Daoy (cell line): ENCODE data around the gene CTDSP2. TPM values are rescaled to one million over a fixed set of nuclear protein-coding genes. Genes with fewer than 3 reads are reported as not detected.
A peak's percentile ranks its signal among the peaks of the same experiment; 100 is the strongest.
"Not testable (repeated sequence)": the region's sequence is repeated elsewhere in the genome, so short reads cannot be mapped to it uniquely, and the experiment has no call there.

Experiments used
- DNase-seq: peaks from one replicate; pipeline ENCODE4 v3.0.0-alpha.2; 2015; ENCODE audit warnings: low read depth
- total RNA-seq: library from RNA; depleted of rRNA; stranded (reverse); fragments of >200 nt; shearing (Covaris generic); gene quantifications from 2 replicates; pipeline ENCODE4 v1.2.3, GENCODE V29; 2014; rRNA removed

Gene CTDSP2, protein sequence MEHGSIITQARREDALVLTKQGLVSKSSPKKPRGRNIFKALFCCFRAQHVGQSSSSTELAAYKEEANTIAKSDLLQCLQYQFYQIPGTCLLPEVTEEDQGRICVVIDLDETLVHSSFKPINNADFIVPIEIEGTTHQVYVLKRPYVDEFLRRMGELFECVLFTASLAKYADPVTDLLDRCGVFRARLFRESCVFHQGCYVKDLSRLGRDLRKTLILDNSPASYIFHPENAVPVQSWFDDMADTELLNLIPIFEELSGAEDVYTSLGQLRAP
- total RNA-seq, result 26.3 and 28.2 TPM in 2 replicates

DNA sequence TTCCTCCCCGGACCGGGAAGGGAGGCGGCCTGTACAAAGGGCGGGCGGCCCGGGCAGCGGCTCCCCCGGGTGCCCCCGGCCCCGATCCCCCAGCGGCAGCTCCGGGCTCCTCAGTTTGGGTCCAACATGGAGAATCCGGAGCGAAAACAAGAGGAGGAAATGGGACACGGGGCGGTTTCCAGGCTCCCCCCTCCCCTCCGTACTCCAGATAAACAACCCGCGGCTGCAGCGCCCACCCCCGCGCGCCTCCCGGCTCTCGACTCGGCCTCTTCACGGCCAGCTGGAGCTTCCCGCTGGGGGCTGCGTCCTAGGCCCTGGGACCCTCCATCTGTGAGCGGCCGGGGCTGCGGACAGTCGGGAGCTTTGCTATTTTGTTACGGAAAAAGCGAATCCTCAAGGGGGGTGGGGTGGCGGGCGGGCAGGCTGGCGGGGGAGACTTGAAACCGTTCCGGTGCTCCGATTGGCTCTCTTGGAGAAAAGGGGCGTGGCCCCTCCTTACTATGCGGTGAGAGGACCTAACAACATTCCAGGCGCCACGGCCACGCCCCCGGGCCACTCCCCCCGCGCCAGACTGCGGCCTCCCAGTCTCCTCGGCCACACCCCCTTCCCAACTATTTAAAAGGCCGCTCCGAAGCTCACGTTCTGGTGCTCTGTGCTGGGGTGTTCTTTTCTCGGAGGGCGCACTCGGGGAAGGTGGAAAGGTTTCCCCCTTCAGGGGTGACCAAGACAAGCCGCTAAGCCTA lies at the start of gene CTDSP2:
Gene CTDSP2 (minus strand): TSS at position 153 of the 743 bp plus-strand sequence. CDS start 294 bp downstream, outside the sequence.
- DNase-seq, result peak; percentile 98

DNA sequence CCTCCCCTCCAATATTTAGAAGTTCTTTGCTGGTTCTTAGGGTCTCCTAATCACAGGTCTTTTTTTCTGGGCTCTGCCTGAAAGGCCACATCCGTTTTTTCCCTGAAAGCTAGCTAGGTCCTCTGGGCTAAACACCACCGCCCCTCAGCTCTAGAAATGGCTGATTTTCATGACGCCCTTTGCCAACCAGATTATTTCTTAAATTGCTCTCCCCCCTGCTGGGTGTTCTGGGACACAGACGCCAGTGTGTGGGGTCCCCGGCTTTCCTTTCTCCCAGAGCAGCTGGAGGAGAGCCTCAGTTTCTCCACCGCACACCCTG lies 49.5 kb upstream of the CTDSP2 start:
- no peak for DNase-seq

DNA sequence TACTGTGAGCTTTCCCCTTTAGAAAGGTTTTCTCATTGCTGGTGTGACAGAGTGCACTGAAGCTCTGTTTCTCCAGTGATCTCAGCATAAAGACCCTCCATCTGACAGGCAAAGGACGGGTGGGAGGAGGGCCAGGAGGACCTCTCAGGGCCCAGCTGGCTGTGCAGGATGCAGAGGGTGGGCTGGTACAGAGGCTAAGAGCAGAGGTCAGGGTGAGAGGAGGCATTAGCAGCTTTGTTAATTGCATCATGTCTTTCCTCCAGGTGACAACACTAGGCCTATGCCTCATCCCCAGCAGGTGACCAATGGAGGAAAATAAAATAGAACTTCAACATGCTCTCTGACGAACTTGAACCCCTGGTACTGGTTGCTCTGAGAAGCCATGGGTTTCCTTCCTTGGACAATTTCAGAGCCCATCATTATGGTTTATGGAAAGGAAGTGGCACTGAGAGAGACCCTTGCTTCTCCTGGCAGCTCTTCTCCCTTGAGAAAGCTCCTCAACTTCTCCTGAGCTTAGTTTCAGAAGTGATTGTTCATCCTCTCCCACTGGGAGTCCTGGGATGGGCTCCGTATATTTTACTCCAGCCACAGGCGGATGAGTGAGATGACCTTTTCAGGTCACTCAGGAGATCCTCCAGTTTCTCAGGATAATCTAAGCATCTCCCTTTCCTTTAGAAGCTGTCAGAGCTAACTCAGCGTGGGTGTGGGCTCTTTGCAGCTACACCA lies 49.0 kb upstream of the CTDSP2 start:
- DNase-seq, result no peak

DNA sequence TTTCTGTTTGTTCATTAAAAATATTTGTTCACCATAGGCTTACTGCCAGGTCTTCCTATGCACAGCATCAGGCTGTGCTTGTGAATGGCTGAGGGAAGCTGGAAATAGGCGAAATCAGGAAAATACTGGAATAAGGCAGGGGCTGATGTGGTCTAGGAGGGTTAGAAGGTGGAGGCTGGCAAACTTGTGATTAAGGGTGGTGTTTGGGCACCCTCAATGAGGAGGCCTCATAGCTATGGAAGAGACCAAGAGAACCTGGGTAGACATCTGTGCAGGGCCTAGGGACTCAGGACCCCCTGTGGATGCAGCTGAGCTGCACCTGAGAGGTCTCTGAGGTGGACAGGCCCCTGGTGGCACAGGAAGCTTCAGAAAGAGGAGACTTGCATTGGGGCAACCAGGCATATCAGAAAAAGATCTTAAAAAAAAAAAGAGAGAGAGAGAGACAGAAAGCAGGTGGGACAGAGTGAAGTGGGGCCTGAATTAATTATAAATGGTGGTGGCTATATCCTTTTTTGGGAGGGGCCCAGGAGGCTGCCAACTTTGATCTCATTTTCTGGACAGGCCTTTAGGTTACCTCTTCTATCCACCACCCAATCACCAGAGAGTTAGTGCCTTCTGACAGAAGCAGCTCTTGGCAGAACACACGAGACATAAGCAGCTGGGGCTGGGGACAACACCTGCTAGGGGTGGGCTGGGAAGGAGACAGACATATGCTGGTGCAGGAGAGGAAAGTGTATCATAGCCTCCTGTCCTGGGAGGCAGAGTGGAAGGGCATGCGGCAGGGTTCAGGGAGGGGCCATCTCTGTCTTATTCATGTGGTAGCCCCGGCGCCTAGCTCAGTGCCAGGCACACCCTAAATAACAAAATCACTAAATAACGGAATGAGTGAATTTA lies 48.1 kb upstream of the CTDSP2 start:
- DNase-seq, result no peak

DNA sequence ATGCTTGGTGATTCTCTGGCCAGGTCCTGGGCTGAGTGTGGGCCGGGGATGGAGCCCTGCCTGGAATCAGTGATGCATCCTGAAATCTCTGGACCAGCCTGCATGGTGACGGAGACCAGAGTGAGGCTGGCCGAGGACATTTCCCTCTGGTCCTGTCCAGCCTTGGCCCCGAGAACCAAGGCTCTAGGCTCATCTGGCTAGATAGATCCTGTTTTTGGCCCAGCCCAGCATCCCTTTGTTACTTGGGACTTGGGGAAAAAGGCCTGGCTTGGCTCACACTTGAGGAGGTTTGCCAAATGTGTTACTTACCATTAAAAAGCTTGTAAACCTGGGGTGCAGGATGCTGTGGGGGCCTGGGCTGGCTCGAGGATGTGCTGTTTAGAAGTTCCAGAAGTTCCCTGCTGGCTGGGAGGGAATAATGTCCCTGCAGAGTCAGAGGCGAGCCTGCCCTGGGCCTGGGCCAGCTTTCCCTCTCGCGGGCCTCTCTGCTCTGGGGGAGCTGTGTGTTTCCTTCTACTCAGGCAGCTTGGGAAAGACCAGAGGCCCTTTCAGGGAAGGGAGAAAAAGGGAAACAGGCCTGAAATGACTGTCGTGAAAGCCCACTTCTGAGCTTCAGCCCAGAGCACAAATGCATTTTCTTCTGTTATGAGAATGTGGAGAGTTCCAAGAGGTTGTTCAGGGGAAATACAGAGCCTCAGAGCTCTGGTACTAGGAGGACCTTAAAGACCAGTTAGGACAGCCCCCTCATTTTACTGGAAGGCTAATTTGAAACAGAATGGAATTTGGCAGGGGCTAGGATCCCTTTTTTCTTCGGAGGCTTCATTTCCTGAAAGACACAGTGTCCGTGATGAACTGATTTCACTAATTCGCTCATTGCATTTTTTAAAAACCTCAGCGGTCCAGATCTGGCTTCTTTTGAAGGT lies 47.2 kb upstream of the CTDSP2 start:
- peak; percentile 79 for DNase-seq

DNA sequence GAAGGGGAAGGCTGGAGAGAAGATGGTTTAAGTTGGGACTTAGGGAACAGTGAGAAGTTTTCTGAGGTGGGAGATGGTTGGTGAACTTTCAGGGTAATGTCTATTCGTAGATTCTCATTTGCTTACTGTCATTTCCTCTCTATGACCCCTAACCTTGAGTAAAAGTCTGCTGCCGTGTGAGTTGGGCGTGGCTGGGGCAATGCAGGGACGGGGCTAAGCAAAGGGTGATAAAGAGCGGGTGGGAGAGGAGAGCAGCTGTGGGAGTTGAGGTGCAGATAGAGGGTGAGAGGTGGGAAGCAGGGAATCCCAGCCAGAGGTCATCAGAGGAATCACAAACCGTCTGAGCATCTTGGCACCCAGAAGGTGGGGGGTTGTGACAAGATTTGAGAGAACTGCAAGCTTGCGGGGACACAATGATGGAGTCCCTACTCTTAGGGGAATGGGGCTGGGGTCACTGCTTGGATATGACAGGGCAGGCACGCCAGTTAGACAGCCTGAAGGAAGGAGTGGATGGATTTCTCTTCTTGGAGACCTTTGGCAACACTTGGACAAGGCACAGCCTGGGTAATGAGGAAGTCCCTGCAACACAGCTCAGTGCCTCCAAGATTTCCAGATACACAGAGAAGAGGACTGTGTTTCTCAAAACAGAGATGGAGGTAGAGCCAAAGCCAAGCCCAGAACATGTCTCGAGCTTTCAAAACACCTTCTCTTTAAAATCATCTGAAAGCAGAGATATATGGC lies 45.9 kb upstream of the CTDSP2 start:
- DNase-seq, result no peak

DNA sequence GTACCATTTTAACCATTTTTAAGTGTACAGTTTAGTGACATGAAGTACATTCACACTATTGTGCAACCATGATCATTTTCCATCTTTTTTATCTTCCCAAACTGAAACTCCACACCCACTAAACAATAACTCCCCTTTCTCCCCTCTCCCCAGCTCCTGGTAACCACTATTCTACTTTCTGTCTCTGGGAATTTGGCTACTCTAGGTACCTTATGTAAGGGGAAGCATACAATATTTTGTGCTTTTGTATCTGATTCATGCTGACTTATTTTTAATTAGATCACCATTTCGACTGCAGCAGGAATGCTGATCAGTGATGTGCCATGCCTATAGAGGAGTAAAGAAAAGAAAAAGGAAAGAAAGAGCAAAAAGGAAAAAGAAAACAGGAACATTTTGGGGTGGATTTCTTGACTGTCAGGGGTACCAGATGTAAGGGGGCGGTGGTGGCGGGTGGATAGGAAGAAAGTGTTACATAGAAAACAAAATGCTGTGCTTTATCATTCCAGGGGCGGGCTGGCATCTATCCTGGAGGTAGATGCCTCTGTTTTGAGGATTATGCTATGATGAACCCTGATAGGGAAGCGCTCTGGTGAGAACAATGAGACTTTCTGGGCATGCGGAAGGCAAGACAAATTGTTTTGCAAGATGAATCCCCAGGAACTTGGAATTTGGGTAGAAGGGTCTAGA lies 45.2 kb upstream of the CTDSP2 start:
- no peak for DNase-seq

DNA sequence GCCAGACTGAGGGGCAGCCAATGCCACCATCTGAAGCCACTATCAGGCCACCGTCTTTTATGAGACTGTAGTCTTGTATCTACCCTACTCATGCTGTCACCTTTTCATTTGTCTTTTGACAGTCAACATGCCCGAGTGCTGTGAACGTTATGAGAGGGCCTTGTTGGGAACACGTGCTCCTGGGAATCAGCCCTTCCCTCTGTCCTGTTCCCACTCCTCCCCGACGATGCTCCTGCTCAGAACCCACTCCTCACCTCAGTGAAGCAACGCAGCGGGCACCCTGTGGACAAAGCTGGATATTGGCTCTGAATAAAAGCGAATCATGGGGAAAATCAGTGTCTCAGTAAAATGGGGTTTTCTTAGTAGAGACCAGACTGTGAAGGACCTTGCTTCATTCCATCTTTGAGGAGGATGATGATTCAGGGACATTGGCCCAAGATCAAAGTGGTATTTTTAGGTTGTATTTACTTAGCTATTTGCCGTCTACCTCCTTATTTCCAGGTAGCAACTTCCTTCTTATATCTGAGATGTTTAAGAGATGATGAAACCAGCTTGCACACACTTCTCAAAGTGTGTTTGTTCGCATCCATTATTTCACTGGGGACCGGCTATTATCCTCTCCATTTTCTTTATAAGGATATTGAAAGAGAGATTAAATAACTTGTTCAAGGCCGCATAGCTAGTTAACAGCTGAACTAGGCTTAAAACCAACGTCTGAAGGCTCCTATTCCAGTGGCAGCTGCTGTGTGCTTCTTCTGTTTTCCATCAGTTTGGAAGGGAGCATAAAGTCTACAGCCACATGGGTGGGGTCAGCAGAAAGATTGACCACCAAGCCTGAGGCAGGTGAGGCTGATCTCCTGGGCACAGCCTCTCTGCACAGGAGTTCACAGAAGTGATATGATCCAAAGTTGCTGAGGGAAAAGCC lies 43.9 kb upstream of the CTDSP2 start:
- DNase-seq, result no peak

DNA sequence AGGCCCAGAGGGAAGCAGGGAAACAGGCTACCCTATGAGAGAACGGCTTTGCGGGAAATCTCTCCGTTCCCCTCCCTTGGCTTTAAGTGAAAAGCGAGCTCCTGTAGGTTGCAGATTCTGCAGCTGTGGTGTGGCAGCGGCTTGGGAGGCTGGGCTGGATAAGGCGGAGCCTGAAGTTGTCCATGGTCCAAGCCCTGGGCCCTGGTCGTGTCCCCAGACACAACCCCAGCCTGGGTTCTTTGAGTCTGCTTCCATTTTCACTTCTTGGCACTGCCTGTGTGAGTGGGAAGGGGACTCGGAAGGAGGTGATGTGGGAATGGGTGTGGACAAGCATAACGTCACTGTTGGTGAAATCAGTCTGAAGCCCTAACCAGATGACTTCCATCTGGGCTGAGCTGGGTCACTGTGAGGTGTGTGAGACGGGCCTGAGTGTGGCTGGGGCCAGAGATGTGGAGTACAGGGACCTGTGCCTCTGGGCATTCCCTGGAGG lies 43.0 kb upstream of the CTDSP2 start:
- DNase-seq, result peak; percentile 57

DNA sequence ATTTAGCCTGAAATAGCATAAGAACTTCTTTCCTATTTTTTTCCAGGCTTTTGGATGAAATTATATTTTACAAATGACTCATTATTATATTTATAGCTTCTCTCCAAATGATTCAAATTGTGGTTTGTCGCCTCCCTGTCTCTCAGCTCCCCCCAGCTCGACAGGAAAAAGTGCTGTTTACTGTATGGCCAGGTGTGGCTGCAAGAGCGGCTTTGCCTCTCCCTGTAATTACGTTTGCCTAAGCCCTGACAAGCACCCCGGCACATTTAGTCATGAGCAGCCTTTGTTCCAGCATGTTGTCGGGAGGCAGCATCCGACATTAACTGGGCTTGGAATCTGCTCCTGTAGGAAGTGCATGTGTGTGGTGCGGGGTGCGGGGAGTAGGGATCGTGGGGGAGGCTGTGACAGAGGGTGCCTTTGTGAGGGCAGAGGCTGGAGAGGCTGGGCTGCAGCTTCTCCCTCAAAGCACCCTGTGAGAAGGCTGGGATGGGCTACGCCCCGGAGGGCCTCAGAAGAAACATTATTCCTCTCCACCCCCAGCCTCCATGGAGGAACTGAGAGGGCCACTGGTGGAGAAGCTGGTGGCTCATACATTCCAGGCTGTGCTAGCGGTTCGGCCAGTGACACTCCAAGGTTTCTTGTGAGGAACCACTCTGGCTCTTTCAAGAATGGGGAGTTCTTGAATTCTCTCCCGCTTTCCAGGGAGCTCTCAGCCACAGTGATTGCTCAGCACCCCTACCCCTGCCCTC lies 42.1 kb upstream of the CTDSP2 start:
- peak; percentile 72 for DNase-seq

DNA sequence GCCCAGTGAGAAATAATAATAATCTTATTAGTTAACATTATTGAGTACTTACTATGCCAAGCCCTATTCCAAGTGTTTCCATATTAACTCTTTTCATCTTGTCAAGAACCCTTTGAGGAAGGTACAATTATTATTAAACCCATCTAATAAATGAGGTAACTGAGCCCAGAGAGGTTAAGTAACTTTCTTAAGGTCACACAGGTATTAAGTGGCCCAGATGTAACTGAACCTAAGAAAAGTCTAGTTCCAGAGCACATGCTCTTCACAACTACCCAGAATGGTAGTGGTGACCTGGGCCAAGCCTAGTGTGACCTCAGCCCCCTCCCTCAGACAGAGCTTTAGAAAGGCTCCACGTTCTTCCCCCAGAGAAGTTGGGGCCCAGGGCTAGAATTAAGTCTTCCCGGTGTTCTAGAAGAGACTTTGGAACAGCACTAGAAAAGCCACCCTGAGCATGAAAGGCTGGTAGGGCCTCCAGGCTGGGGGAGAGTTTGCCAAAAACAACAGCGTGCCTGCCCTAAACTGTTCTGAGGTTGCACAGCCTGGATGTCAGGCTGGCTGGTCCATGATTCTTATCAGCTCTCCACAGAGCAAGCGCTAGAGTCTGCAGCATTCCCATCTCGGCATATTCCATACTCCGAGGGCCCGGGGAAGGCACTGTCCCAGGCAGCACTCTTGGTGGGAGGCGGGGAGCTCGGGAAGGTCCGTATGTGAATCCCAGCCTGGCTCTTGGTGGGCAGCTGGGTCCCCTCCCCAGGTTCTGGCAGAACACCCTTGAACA lies 41.3 kb upstream of the CTDSP2 start:
- DNase-seq, result peak; percentile 78

DNA sequence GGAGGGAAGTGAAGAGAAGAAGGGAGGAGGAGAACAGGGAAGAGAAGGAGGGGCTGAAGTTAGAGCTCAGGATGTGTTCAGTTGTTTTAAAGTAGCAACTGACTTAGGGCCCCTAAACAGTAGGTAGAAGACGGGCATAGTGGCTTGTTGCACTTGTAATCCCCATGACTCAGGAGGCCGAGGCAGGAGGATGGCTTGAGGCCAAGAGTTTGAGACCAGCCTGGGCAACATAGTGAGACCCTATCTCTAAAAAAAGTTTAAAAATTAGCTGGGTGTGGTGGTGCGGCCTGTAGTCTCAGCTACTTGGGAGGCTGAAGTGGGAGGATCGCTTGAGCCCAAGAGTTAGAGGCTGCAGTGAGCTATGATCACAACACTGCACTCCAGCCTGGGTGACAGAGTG lies 40.4 kb upstream of the CTDSP2 start:
- DNase-seq, result not testable (repeated sequence)

DNA sequence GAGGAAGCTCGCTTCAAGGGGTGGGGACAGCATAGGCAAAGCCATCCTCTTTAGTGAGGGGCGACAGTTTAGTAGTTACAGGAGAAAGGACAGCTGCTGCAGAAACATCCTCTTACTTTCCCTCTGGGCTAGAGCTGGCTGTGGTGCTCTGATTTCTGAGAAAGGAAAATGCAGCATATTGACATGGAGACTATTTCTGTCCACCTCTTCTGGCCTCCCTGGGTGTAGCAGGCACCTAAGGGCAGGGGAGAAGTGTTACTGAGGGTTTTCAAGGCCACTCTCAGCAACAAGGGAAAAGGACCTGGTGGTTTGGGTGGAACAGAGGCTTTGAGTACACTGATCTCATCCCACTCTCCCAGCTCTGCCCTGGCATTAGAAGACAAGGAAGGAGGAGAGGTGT lies 40.0 kb upstream of the CTDSP2 start:
- no peak for DNase-seq

DNA sequence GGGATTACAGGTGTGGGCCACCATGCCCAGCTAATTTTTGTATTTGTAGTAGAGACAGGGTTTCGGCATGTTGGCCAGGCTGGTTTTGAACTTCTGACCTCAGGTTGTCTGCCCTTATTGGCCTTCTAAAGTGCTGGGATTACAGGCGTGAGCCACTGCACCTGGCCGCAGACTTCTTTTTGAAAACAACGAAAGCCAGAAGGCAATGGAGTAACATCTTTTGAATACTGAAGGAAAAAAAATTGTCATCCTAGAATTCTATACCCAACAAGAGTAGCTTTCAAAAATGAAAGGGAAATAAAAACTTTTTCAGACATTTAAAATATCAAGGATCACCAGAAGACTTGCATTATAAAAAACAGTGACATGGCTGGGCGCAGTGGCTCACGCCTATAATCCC lies 38.7 kb upstream of the CTDSP2 start:
- no peak for DNase-seq

DNA sequence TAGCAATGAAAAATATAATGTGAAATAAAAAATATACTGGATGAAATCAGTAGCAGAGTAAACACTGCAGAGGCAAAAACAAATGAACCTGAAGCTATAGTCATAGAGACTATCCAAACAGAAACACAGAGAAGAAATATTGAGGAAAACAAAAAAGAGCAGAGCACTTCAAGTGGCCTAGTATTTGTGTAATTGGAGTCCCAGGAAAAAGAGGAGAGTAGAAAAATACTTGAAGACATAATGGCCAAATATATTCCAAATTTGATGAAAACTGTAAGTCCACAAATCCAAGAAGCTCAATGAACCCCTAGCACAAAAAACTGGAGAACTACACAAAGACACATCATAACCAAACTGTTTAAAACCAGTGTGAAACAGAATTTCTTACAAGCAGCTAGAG lies 37.2 kb upstream of the CTDSP2 start:
- no peak for DNase-seq

DNA sequence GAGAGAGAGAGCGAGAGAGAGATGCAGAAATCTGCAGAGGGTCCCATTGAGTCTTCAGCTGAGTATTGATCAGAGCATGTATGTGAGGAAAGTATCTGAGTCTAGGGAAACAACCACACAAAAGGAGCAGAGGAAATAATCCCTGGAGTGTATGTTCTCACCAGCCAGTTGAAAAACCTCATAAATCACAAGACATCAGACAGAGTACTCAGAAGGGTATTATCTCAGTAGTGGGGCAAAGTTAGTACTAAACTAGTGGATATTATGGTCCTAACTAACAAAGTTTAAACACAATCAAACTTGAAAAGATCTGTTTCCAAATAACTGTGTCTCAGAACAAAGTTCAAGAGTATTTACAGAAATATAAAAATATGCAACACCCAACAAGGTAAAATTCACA lies 36.5 kb upstream of the CTDSP2 start:
- no peak for DNase-seq

DNA sequence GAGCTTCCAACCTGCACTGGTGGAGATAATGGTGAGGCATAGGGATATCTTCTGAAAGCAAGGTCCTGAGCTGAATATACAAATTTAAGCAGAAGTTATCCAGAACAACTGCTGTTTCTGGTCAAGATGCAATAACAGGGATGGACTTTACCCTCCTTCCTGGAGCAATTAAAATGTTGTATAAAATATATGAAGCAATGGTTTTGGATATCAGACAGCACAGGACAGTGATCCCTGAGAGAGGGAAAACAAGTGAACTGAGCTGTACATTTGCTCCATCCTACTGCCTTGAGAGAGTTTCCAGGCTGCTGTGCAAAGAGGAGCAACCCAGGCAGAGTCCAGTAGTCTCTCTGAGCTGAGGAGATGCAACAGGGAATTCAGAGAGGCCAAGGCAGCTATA lies 36.0 kb upstream of the CTDSP2 start:
- DNase-seq, result no peak
